Measurements from ENCODE around the gene THSD8. TPM values are rescaled to one million over a fixed set of nuclear protein-coding genes. Genes with fewer than 3 reads are reported as not detected.
"Not testable (repeated sequence)": the region's sequence is repeated elsewhere in the genome, so short reads cannot be mapped to it uniquely, and the experiment has no call there.

The THSD8 gene
- total RNA-seq, 1 experiment from 2014 or later: not detected

GRCh38 chr19:12792051-12792852 is 9.6 kb upstream of the THSD8 start:
- H3K9me3 ChIP-seq (replicated peaks): no peaks in the 10 kb centered on the region
- peaks cover 16% of the 10 kb centered on the region for H3K36me3 ChIP-seq
- peak overlapping the region; percentile 93 for H3K27ac ChIP-seq
- H3K27me3 ChIP-seq (replicated peaks): no peaks in the 10 kb centered on the region
- H3K4me1 ChIP-seq (replicated peaks): peaks cover 56% of the 10 kb centered on the region
- H3K4me3 ChIP-seq: peak overlapping the region; percentile 70
- peak; percentile 68 to 74 for DNase-seq (ENCODE audit: low read depth in 1 of 2, low spot score in 2 of 2)

GRCh38 chr19:12792853-12793289 is 9.0 kb upstream of the THSD8 start:
- Histone ChIP-seq H3K27ac (peak overlapping the region; percentile 93), H3K4me3 (peak overlapping the region; percentile 70), H3K36me3 (peaks cover 16% of the 10 kb centered on the region), H3K4me1 (replicated peaks) (peaks cover 50% of the 10 kb centered on the region), H3K27me3 (replicated peaks) (no peaks in the 10 kb centered on the region), H3K9me3 (replicated peaks) (no peaks in the 10 kb centered on the region)
- DNase-seq (ENCODE audit: low read depth in 1 of 2, low spot score in 2 of 2): no peak

GRCh38 chr19:12793290-12794195 is 8.3 kb upstream of the THSD8 start:
- Histone ChIP-seq H3K27ac (peak overlapping the region; percentile 93), H3K9me3 (replicated peaks) (no peaks in the 10 kb centered on the region), H3K4me3 (peak overlapping the region; percentile 70), H3K4me1 (replicated peaks) (peaks cover 43% of the 10 kb centered on the region), H3K27me3 (replicated peaks) (no peaks in the 10 kb centered on the region), H3K36me3 (peaks cover 16% of the 10 kb centered on the region)
- peak; percentile 94 to 99 for DNase-seq (ENCODE audit: low read depth in 1 of 2, low spot score in 2 of 2)

DNA sequence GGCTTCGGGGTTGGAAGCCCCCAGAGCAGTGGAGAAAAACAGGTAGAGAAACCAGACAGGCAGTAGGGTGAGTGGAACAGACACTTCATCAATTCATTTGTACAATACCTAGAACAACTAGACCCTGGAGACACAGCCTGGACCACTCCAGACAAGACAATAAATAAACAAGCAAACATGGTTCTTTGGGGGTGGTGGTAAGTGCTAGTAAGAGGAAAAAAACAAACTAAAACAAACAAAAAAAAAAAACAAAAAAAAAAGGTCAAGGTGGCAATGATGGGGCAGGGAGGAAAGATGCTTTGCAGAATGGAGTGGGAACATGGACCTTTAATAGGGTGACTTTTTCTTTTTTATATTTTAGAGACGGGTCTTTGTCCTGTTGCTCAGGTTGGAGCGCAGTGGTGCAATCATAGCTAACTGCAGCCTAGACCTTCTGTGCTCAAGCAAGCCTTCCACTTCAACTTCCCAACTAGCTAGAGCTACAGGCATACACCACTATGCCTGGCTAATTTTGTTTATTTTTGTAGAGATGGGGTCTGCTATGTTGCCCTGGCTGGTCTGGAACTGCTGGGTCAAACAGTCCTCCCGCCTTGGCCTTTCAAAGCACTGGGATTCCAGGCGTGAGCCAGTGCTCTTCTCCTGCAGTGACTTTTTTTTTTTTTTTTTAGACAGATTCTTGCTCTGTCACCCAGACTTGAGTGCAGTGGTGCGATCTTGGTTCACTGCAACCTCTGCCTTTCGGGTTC is 7.5 kb upstream of the THSD8 start:
- no peak for DNase-seq (ENCODE audit: low read depth in 1 of 2, low spot score in 2 of 2)

GRCh38 chr19:12794971-12795381 is 6.9 kb upstream of the THSD8 start:
- Histone ChIP-seq H3K4me1 (replicated peaks) (peaks cover 29% of the 10 kb centered on the region), H3K4me3 (no peak overlapping the region), H3K27me3 (replicated peaks) (peaks cover 1% of the 10 kb centered on the region; the same call in 1 of the 2 replicates), H3K9me3 (replicated peaks) (no peaks in the 10 kb centered on the region), H3K27ac (no peak overlapping the region), H3K36me3 (peaks cover 16% of the 10 kb centered on the region)
- DNase-seq (ENCODE audit: low read depth in 1 of 2, low spot score in 2 of 2): no peak

More for the DNA sequence above, 7.5 kb upstream of the THSD8 start:
- Histone ChIP-seq H3K27ac (peak overlapping the region; percentile 93), H3K4me1 (replicated peaks) (peaks cover 35% of the 10 kb centered on the region), H3K36me3 (peaks cover 16% of the 10 kb centered on the region), H3K4me3 (peak overlapping the region; percentile 70), H3K27me3 (replicated peaks) (no peaks in the 10 kb centered on the region), H3K9me3 (replicated peaks) (no peaks in the 10 kb centered on the region)

GRCh38 chr19:12796146-12797071 is 5.5 kb upstream of the THSD8 start:
- Histone ChIP-seq H3K9me3 (replicated peaks) (no peaks in the 10 kb centered on the region), H3K27ac (no peak overlapping the region), H3K36me3 (peaks cover 16% of the 10 kb centered on the region), H3K4me1 (replicated peaks) (peaks cover 18% of the 10 kb centered on the region), H3K27me3 (replicated peaks) (peaks cover 16% of the 10 kb centered on the region), H3K4me3 (no peak overlapping the region)
- peak; percentile 79 to 82 for DNase-seq (ENCODE audit: low read depth in 1 of 2, low spot score in 2 of 2)

GRCh38 chr19:12797141-12797587 is 4.7 kb upstream of the THSD8 start:
- Histone ChIP-seq H3K36me3 (peaks cover 11% of the 10 kb centered on the region), H3K4me1 (replicated peaks) (peaks cover 24% of the 10 kb centered on the region), H3K27ac (no peak overlapping the region), H3K9me3 (replicated peaks) (no peaks in the 10 kb centered on the region), H3K4me3 (no peak overlapping the region), H3K27me3 (replicated peaks) (peaks cover 23% of the 10 kb centered on the region)
- no peak for DNase-seq (ENCODE audit: low read depth in 1 of 2, low spot score in 2 of 2)

DNA sequence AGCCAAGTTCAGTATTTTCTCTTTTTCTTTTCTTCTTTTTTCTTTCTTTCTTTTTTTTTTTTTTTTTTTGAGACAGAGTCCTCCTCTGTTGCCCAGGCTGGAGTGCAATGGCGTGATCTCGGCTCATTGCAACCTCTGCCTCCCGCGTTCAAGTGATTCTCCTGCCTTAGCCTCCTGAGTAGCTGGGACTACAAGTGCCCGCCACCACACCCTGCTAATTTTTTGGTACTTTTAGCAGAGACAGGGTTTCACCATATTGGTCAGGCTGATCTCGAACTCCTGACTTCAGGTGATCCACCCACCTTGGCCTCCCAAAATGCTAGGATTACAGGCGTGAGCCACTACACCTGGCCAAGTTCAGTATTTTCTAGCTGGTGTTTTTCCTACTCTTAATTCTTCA is 4.3 kb upstream of the THSD8 start:
- H3K27me3 ChIP-seq (replicated peaks): peaks cover 27% of the 10 kb centered on the region
- H3K9me3 ChIP-seq (replicated peaks); DNase-seq (ENCODE audit: low read depth in 1 of 2, low spot score in 2 of 2); H3K36me3 ChIP-seq; H3K27ac ChIP-seq; H3K4me3 ChIP-seq: not testable (repeated sequence)
- peaks cover 24% of the 10 kb centered on the region for H3K4me1 ChIP-seq (replicated peaks)

GRCh38 chr19:12799742-12800465 is 2.0 kb upstream of the THSD8 start:
- no peak for DNase-seq (ENCODE audit: low read depth in 1 of 2, low spot score in 2 of 2)

DNA sequence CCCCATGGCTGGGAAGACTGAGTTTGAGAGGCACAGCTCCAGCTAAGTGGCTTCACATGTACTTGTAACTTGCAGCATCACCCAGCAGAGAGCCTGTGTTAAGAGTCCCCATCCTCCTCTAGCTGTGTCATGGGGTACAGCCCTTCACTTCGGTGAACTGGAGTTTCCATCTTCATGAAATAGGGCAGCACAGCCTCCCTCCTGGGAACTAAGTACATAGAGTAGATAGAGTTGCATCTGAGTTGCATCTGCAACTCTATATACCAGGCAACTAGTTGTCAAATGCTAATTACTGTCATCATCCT is 1.5 kb upstream of the THSD8 start:
- no peak for DNase-seq (ENCODE audit: low read depth in 1 of 2, low spot score in 2 of 2)
- H3K4me3 ChIP-seq: no peak overlapping the region

More at GRCh38 chr19:12799742-12800465, 2.0 kb upstream of the THSD8 start:
- H3K4me1 ChIP-seq (replicated peaks): peaks cover 11% of the 10 kb centered on the region
- no peaks in the 10 kb centered on the region for H3K36me3 ChIP-seq
- H3K4me3 ChIP-seq: no peak overlapping the region
- no peaks in the 10 kb centered on the region for H3K9me3 ChIP-seq (replicated peaks)
- H3K27ac ChIP-seq: no peak overlapping the region
- peaks cover 31% of the 10 kb centered on the region for H3K27me3 ChIP-seq (replicated peaks)

DNA sequence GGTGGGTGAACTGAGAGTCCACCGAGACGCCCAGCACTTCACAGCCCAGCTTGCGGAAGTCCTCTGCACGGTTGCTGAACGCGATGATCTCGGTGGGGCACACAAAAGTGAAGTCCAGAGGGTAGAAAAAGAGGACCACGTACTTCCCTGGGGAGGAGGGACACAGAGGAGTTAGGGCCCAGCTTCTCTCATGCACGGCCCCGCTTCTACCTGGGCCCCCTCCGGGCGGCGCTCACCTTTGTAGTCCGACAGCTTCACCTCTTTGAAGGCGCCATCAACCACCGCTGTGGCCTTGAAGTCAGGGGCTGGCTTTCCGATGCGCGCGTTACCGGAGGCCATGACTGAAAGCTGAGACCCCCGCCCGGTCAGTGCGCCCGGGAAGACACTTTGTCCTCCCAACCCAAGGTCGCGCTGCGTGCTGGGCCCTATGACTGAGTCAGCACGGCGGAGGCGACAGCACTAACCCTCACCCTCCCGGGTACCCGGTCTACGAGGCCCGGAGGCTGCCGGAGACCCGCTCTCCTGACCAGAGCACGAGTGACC is 875 bp upstream of the THSD8 start:
- Histone ChIP-seq H3K27ac (no peak overlapping the region), H3K4me1 (replicated peaks) (peaks cover 12% of the 10 kb centered on the region), H3K4me3 (peak overlapping the region; percentile 15), H3K36me3 (no peaks in the 10 kb centered on the region), H3K27me3 (replicated peaks) (peaks cover 31% of the 10 kb centered on the region), H3K9me3 (replicated peaks) (no peaks in the 10 kb centered on the region)
- DNase-seq (ENCODE audit: low read depth in 1 of 2, low spot score in 2 of 2): no peak

More for the DNA sequence above, 1.5 kb upstream of the THSD8 start:
- no peak overlapping the region for H3K27ac ChIP-seq
- H3K36me3 ChIP-seq: no peaks in the 10 kb centered on the region
- H3K4me1 ChIP-seq (replicated peaks): peaks cover 11% of the 10 kb centered on the region
- no peaks in the 10 kb centered on the region for H3K9me3 ChIP-seq (replicated peaks)
- H3K27me3 ChIP-seq (replicated peaks): peaks cover 31% of the 10 kb centered on the region
